Fibroblast of lung (primary cell): ENCODE data around the gene PIP5K1C. TPM values are rescaled to one million over a fixed set of nuclear protein-coding genes. Genes with fewer than 3 reads are reported as not detected.

ENCODE experiments used
- DNase-seq, 2 donors: peaks; one replicate each; pipeline versions ENCODE4 v3.0.0 to v3.0.0-alpha.2; 2010; ENCODE audit warnings: low read depth in 2 of 2
- H2AFZ ChIP-seq: 2 replicates; pipeline ENCODE4 v1.5.1; 2012; ENCODE audit warnings: low read length, control low read depth, inconsistent platforms
- H3K27ac ChIP-seq: 2 replicates; pipeline ENCODE4 v1.5.1; 2011; ENCODE audit warnings: low read length, control low read depth; ENCODE audit not compliant: insufficient read depth
- H3K27me3 ChIP-seq: 2 replicates; pipeline ENCODE4 v1.5.1; 2011; ENCODE audit warnings: mild to moderate bottlenecking, low read length; ENCODE audit not compliant: control insufficient read depth, insufficient read depth
- H3K36me3 ChIP-seq: 2 replicates; pipeline ENCODE4 v1.5.1; 2011; ENCODE audit warnings: low read length; ENCODE audit not compliant: control insufficient read depth, insufficient read depth
- H3K4me1 ChIP-seq: 2 replicates; pipeline ENCODE4 v1.5.1; 2011; ENCODE audit warnings: low read length; ENCODE audit not compliant: control insufficient read depth, insufficient read depth; ENCODE audit errors: extremely low read depth
- H3K4me2 ChIP-seq: 2 replicates; pipeline ENCODE4 v1.5.1; 2011; ENCODE audit warnings: low read length, control low read depth; ENCODE audit not compliant: insufficient read depth; ENCODE audit errors: extremely low read depth
- H3K4me3 ChIP-seq, 4 experiments: fragments of 200-600 bp in 1 of 4; sonication (generic) in 1 of 4; replicated peaks in 1 of 4; 2 replicates each; pipeline ENCODE4 v1.5.1; 2011 to 2016; ENCODE audit warnings: low read length in 4 of 4, low read depth in 3 of 4, mild to moderate bottlenecking in 3 of 4, control low read depth in 2 of 4, inconsistent platforms in 1 of 4, mixed read lengths in 1 of 4; ENCODE audit not compliant: insufficient read depth in 1 of 4; ENCODE audit errors: control extremely low read depth in 1 of 4
- H3K79me2 ChIP-seq: 2 replicates; pipeline ENCODE4 v1.5.1; 2012; ENCODE audit warnings: mild to moderate bottlenecking, low read length, inconsistent platforms; ENCODE audit not compliant: control insufficient read depth, insufficient read depth
- H3K9ac ChIP-seq: 2 replicates; pipeline ENCODE4 v1.5.1; 2011; ENCODE audit warnings: mild to moderate bottlenecking, low read length, control low read depth; ENCODE audit not compliant: insufficient read depth
- H3K9me3 ChIP-seq: 2 replicates; pipeline ENCODE4 v1.5.1; 2012; ENCODE audit warnings: low read depth, low read length; ENCODE audit not compliant: control insufficient read depth, insufficient read depth
- H4K20me1 ChIP-seq: 2 replicates; pipeline ENCODE4 v1.5.1; 2011; ENCODE audit warnings: low read length; ENCODE audit not compliant: control insufficient read depth, insufficient read depth; ENCODE audit errors: extremely low read depth
- EZH2 ChIP-seq: IDR thresholded peaks from 2 replicates; pipeline ENCODE4 v1.5.1; 2012; ENCODE audit warnings: low read length, control low read depth, mild to moderate bottlenecking; ENCODE audit errors: missing control alignments
- polyA plus RNA-seq, 2 donors: library from polyadenylated mRNA; depleted of rRNA in 1 of 2; stranded (reverse) in 1 of 2; unstranded in 1 of 2; fragments of >200 nt; gene quantifications; 2 replicates each; pipeline ENCODE4 v1.2.1, GENCODE V29; 2011 to 2012; ENCODE audit warnings: missing spikeins in 1 of 2
- total RNA-seq: library from RNA; depleted of rRNA; stranded (reverse); fragments of >200 nt; gene quantifications from 2 replicates; pipeline ENCODE4 v1.2.1, GENCODE V29; 2014
- TF ChIP-seq, protein P1 (sequence below), 2 donors: IDR thresholded peaks in 1 of 2; conservative IDR thresholded peaks in 1 of 2; 1 replicate in 1 of 2; 2 replicates in 1 of 2; pipeline ENCODE4 v1.5.1; 2011 to 2012; ENCODE audit warnings: low read length in 2 of 2, control low read depth in 1 of 2, inconsistent platforms in 1 of 2, low read depth in 1 of 2, mild to moderate bottlenecking in 1 of 2

Gene PIP5K1C
- total and polyA plus RNA-seq, 2 donors (not counting 1 experiment from before 2014, with no cell fraction given) = 8.7 to 16.7 TPM

DNA sequence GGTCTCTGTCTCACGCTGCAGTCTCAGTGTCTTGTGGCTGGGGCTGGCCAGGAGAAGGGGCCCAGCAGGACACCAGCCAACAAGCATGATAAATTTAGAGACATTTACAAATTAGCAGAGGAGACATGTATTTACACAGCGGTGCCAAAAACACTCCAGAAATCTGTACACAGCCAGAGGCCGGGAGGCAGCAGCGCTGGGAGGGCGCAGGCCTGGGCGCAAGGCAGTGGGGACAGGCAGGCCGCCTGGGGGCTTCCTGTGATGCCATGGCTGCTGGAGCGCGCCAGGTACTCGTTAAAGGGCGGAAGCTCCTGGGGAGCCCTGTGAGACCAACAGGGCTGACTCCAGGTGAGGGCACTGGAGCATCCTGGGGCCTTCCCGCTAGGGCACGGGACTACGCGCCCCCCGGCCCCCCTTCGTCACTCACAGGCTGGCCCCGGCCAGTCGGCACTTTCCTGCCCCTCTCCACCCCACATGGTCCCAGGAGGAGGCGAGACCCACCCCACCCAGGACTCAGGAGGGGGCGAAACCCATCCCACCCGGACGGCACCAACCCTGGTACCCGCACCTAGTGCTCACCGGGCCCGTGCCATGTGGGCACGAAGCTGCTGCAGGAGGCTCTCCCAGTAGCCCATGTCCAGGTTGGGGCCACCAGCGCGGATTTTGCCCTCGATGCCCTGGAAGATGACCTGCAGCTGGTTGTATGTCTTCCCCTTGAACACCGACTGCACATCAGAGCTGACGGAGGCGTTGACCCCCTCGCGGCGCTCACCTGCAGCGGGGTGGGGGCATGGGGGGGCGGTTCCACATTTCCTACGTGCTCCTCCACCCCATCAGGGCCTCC lies 86.2 kb downstream of the PIP5K1C start:
- DNase-seq = peak in 1 of 2 donors; percentile 31
- TF ChIP-seq, protein P1, sequence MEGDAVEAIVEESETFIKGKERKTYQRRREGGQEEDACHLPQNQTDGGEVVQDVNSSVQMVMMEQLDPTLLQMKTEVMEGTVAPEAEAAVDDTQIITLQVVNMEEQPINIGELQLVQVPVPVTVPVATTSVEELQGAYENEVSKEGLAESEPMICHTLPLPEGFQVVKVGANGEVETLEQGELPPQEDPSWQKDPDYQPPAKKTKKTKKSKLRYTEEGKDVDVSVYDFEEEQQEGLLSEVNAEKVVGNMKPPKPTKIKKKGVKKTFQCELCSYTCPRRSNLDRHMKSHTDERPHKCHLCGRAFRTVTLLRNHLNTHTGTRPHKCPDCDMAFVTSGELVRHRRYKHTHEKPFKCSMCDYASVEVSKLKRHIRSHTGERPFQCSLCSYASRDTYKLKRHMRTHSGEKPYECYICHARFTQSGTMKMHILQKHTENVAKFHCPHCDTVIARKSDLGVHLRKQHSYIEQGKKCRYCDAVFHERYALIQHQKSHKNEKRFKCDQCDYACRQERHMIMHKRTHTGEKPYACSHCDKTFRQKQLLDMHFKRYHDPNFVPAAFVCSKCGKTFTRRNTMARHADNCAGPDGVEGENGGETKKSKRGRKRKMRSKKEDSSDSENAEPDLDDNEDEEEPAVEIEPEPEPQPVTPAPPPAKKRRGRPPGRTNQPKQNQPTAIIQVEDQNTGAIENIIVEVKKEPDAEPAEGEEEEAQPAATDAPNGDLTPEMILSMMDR (conservative IDR thresholded peaks at IDR 0.05 in 1 of 2, IDR thresholded peaks at IDR 0.05 in 1 of 2; ENCODE audit: low read depth in 1 of 2, low read length in 2 of 2) = no peak
- no peak for TF ChIP-seq EZH2
- no peaks in the 10 kb centered on the region for H4K20me1 ChIP-seq
- no peaks in the 10 kb centered on the region for H3K27me3 ChIP-seq
- H3K79me2 ChIP-seq = no peaks in the 10 kb centered on the region
- H3K9me3 ChIP-seq = no peaks in the 10 kb centered on the region
- no peak overlapping the region for H3K4me3 ChIP-seq
- H3K36me3 ChIP-seq = peaks cover 20% of the 10 kb centered on the region
- H3K27ac ChIP-seq = no peak overlapping the region
- H3K4me2 ChIP-seq = no peak overlapping the region
- no peak overlapping the region for H2AFZ ChIP-seq
- no peaks in the 10 kb centered on the region for H3K4me1 ChIP-seq
- H3K9ac ChIP-seq = no peak overlapping the region

DNA sequence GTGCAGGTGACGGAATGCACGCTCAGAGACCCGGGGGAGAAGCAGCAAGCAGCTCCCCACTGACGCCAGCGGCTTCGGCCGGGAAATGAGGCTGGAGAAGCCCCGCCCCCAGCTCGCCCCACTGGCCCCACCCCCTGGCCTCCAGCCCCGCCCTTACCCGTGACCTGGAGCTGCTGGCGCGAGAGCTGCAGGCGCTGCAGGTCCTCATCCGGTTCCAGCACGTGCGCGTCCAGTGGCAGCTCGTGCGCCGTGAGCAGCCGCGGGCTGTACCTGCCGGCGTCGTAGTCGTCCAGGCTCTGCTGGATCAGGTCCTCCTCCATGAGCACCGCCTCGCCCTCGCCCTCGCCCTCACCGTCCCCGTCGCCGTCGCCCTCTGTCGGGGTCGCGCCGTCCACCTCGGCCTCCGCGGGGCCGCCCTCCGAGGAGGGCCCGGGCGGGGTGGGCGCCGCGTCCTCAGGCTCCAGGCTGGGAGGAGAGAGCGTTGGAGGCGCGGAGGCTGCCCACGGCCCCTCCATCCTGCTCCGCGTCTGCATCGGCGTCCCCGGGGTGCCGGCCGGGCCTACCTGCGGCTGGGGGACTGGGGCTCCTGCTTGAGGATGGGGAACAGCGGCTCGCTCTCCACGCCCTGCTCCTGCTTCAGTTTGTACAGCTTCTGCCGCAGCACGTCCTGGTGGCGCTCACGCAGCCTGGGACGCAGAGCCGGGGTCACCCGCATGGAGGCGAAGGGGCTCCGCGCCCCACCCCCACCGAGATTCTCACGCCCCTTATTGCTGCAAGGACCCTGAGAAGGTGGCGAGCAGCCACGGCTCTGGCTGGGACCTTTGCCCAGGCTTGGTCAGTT lies 87.1 kb downstream of the PIP5K1C start:
- Histone ChIP-seq H3K4me2 (no peak overlapping the region), H4K20me1 (no peaks in the 10 kb centered on the region), H3K36me3 (peaks cover 19% of the 10 kb centered on the region), H3K4me1 (no peaks in the 10 kb centered on the region), H3K4me3 (no peak overlapping the region), H3K27ac (no peak overlapping the region), H2AFZ (no peak overlapping the region), H3K9me3 (no peaks in the 10 kb centered on the region), H3K9ac (no peak overlapping the region), H3K79me2 (no peaks in the 10 kb centered on the region), H3K27me3 (no peaks in the 10 kb centered on the region)
- peak in 1 of 2 donors; percentile 27 for DNase-seq
- no peak for TF ChIP-seq EZH2
- TF ChIP-seq, protein P1 (conservative IDR thresholded peaks at IDR 0.05 in 1 of 2, IDR thresholded peaks at IDR 0.05 in 1 of 2; ENCODE audit: low read depth in 1 of 2, low read length in 2 of 2) = no peak

DNA sequence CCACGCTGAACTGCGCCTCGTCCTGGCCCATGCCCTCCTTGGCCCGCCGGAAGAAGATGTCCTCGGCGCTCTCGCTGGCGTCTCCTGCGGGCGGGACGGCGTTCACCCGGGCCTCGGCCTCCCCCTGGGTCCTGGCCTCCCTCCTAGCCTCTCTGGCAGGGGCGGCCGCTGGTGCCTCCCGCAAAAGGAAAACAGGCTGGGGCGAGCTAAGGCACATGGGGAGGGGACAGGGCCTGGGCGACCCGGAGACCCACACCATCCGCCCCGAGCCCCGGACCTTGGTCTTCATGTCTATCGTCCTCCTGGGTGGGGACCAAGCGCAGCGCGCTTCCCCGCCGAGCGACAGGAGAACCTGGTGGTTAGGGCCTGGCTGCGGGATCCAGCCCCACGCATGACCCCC lies 87.9 kb downstream of the PIP5K1C start:
- Histone ChIP-seq H3K9me3 (no peaks in the 10 kb centered on the region), H3K79me2 (no peaks in the 10 kb centered on the region), H3K9ac (no peak overlapping the region), H3K4me3 (no peak overlapping the region), H3K36me3 (peaks cover 19% of the 10 kb centered on the region), H3K4me1 (peaks cover 2% of the 10 kb centered on the region), H3K27ac (no peak overlapping the region), H3K27me3 (no peaks in the 10 kb centered on the region), H4K20me1 (no peaks in the 10 kb centered on the region), H3K4me2 (no peak overlapping the region), H2AFZ (no peak overlapping the region)
- TF ChIP-seq, protein P1 (conservative IDR thresholded peaks at IDR 0.05 in 1 of 2, IDR thresholded peaks at IDR 0.05 in 1 of 2; ENCODE audit: low read depth in 1 of 2, low read length in 2 of 2) = no peak
- TF ChIP-seq EZH2 = no peak
- no peak for DNase-seq
